ENCODE measurements around the gene WAC.
"Not testable (repeated sequence)": the region's sequence is repeated elsewhere in the genome, so short reads cannot be mapped to it uniquely, and the experiment has no call there.

The WAC gene

DNA sequence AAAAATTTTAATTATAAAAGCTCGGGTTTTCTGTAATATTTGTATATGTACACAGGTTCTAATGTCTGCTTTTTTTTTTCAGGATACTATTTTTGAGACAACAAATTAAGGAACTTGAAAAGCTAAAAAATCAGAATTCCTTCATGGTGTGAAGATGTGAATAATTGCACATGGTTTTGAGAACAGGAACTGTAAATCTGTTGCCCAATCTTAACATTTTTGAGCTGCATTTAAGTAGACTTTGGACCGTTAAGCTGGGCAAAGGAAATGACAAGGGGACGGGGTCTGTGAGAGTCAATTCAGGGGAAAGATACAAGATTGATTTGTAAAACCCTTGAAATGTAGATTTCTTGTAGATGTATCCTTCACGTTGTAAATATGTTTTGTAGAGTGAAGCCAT, 86.5 kb downstream of the WAC start:
- no peak for DNase-seq

GRCh38 chr10:28620251-28620650, 87.3 kb downstream of the WAC start:
- DNase-seq = no peak

DNA sequence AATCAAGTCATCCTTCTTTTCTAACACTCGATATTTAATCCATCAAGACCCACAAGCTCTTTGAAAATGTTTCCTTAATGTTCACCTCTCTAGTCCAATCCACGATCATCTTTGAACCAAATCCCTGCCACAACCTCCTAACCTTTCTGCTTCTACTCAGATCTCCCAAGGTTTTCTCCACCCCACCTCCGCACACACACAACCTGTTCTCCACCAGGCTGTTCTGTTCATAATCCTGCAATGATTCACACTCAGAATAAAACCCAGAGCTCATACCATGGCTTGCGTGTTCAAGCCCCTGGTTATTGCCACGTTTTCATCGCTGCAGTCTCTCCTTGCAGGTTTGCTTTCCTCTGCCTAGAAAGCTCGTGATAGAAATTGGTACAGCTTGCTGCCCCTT, 90.6 kb downstream of the WAC start:
- no peak for DNase-seq

DNA sequence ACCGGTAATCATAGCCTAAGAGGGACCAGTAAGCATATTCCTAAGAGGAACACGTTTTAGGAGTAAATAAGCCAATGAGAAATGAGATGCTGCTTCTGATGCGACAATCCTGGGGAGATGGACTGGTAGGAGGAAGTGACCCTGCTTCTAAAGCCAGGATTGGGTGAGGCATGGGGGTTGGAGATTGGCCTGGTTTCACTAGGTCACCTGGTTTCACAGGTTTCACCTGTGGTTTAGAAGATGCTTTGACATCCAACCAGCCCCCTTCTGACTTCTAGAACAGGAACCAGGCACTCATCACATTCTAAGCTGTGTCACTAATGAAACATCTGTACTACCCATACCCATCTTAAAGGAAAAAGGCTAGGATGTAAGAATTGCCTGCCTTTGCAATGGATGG, 91.4 kb downstream of the WAC start:
- DNase-seq = no peak

GRCh38 chr10:28627102-28627501, 94.2 kb downstream of the WAC start:
- peak; percentile 69 for DNase-seq

- DNase-seq = peak; percentile 80
Observed at GRCh38 chr10:28628184-28628893, 95.4 kb downstream of the WAC start.

DNA sequence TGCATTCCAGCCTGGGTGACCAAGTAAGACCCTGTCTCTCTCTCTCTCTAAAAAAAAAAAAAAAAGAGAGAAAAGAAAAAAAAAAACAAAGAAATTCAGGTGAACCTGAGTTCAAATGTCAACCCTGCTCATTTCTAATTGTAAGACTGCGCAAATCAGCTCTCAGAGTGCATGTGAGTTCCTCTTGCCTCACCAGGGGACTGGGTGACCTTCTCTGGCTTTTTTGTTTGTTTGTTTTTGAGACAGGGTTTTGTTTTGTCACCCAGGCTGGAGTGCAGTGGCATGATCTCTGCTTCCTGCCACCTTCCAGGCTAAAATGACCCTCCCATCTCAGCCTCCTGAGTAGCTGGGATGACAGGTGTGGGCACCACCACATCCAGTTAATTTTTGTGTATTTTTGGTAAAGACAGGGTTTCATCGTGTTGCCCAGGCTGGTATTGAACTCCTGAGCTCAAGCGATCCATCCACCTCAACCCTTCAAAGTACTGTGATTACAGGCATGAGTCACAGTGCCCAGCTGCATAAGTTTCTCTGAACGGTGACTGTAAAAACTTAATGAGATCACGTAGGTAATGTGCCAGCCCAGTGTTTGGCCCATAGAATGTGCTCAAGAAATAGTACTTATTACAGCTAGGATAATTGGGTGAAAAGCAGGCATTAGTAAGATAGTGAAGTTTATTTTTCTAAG, 99.1 kb downstream of the WAC start:
- no peak for DNase-seq

DNA sequence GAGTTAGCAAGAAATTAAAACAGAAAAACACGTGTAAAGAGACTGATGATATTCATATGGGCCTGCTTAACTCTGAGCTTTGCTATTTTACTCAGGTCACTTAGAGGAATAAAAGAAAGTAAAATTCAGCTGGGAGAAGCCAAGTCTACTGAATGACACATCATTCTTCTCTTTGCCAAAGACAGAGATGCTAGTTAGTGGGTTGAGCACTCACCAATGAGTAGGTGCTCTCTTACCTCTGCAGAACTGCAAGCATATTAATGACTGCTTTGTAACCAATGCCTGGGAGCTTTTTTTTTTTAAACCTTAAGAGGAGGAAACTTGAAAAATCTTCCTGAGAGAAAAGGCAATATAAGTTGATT, 99.6 kb downstream of the WAC start:
- no peak for DNase-seq

DNA sequence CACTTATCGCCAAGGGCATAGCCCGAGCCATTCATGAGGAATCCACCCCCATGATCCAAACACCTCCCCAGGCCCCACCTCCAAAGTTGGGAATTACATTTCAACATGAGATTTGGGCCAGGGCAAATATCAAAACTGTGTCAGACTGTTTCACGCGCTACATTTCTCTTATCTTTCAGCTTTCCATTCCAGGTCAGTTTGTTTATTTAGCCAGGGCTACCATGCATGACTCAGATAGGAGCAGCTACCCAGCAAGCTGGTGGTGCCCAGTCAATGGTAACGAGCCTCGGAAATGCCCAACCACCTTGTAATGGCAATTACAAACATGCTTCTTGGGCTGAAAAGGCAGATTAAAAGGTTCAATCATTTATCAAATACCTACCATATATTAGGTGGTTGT, 100.8 kb downstream of the WAC start:
- no peak for DNase-seq

GRCh38 chr10:28637346-28637745, 104.4 kb downstream of the WAC start:
- no peak for DNase-seq

DNA sequence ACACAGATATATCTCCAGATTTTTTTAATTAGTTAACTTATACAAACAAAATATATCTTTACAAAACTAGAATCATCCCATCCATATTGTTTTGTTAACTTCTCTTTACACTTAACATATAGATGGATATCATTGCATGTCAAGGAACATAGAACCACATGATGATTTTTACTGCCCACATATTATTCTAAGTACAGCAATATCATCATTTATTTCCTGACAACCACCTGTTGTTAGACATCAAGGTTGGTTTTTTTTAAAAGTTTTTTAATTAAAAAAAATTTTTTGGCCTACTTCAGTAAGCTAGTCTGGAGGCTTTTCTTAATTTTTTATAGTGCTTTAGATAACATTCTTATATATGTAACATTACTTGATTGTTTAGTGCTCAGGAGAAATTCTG, 105.5 kb downstream of the WAC start:
- no peak for DNase-seq

DNA sequence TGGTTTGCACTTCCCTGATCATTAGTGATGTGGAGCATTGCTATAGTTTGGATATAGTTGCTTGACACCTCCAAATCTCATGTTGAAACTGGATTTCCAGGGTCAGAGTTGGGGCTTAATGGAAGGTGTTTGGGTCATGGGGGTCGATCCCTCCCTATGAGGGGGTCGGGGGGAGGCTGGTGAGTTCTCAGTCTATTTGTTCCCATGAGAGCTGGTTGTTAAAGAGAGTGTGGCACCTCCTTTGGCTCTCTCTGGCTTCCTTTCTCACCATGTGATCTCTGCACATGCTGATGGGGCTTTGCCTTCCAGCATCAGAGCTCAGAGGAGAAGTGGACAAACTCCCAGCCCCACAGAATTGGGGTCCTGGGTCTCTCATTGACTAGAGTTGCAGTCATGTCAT, 107.6 kb downstream of the WAC start:
- DNase-seq = no peak

DNA sequence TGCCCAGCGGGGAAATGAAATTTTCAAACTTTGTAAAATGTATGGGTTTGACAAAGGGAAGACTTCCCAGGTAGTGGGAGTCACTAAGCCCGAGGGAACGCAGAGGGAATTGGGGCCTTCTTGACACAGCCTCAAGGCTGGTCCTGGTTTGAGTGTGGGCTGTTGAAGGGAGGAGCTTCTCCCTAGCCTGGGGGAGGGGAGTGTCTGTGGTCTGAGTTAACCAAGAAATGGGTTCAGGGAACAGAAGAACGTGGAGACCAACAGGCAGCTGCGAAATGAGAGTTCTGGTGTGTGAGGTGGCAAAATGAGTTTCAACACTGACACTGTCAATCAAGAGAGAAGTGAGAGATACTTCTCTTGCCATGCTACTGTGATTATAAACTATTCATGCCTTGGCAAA, 111.7 kb downstream of the WAC start:
- DNase-seq = no peak

DNA sequence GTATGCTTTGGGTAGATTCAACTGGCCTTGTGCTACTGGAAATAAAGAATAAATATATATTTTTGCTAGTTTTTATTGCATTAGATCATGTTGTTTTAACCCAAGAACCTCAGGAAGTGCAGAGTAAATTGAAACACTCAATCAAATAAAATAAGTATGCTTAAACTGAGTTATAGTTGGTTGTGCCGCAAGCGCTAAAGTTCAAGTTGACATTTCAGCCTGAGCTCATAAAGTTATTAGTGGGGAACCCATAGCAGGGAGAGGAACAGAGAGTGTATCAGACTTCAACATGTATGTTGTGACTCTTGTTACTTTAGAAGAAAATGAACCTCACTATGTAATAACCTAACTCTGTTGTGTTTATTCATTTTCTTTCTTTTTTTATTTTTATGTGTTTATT, 119.2 kb downstream of the WAC start:
- DNase-seq = no peak

DNA sequence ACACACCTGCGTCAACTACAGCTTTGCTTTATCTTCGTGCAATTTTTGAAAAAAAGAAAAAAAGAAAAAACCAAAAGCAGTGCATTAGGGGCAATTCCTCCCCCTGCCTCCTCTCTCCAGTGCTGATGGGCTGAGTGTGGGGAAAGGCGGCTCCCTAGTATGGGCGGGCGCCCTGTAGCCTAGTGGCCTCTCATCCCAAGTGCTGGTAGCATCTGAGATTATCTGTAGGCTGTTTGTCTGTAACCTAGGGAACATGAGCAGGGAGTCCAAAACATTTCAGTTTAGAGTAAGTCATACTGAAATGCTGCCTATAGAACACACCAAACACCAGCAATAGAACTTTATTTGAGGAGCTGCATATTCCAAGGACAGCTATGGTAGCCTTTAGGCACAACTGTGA, 119.8 kb downstream of the WAC start:
- no peak for DNase-seq

GRCh38 chr10:28658824-28659223, 125.9 kb downstream of the WAC start:
- DNase-seq = not testable (repeated sequence)

DNA sequence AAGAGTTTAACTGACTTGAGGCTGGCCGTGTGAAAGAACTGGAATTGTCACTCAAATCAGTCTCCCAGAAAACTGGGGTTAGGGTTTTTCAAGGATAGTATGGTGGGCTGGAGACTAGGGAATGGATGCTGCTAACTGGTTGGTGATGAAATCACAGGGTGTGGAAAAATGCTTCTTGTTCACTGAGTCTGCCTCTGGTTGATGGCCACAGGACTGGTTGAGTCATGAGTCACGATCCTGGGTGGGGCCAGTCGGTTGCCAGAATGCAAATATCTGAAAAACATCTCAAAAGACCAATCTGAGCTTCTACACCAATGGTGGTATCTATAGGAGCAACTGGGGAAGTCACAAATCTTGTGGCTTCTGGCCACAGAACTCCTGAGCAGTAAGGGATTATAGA, 128.1 kb downstream of the WAC start:
- peak; percentile 92 for DNase-seq

- DNase-seq = peak; percentile 86
Observed at GRCh38 chr10:28663576-28664368, 130.9 kb downstream of the WAC start.

GRCh38 chr10:28664369-28664740, 131.4 kb downstream of the WAC start:
- peak; percentile 64 for DNase-seq

- no peak for DNase-seq
Observed at GRCh38 chr10:28666751-28667467, 134.0 kb downstream of the WAC start.

- peak; percentile 42 for DNase-seq
Observed at GRCh38 chr10:28668363-28669226, 135.7 kb downstream of the WAC start.

All from fibroblast of skin of scalp (primary cell).